Ramos (cell line): ENCODE data around the gene NUDT16.
"Not testable (repeated sequence)": the region's sequence is repeated elsewhere in the genome, so short reads cannot be mapped to it uniquely, and the experiment has no call there.

Experiments used
- in situ Hi-C: fragments of 300-500 bp; cut with MboI; formaldehyde crosslinking; loops from one replicate; pipeline ENCODE4 v1.14.3; 2022; ENCODE audit warnings: low sequenced_read_pairs; ENCODE audit not compliant: unreplicated experiment

The NUDT16 gene

GRCh38 chr3:131380821-131381444 lies 641 bp upstream of the NUDT16 start:
- in situ Hi-C loops = not testable (repeated sequence)

GRCh38 chr3:131386429-131387165 lies 5.0 kb downstream of the NUDT16 start:
- in situ Hi-C loops = no loop called here

- in situ Hi-C loops = no loop called here
Observed at GRCh38 chr3:131387796-131388489, 6.4 kb downstream of the NUDT16 start.

DNA sequence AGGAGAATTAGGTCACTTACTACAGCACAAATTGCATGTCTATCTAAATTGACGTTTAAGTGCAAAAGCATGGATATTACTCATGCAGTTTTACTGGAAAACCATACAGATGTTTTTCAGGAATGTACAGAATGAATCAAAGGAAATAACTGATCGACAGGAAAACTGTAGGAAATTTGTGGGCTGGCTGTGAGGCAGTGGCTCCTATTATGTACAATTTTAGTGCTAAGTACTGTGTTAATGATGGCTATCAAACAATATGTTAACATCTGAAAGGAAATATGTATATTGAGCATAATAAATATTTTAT lies 6.9 kb downstream of the NUDT16 start:
- in situ Hi-C loops = no loop called here

DNA sequence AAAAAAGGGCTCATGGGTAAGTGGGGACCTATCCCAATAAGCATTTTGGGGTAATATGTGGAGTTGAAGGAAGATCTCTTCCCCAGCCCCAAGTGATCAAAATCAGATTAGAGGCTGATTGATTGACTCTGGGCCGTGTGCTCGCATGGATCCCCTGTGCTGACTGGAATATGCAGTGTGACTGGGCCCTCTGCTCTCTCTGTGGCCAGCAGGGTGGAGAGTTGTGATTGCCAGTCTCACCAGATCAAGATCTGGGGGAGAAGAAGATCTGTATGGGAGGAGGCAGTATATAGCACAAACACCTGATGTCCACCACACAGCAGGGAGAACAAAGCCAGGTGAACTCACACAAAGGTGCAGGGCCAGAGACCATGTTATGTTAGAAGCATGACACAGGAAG lies 8.8 kb downstream of the NUDT16 start:
- in situ Hi-C loops = no loop called here

- in situ Hi-C loops = no loop called here
Observed at GRCh38 chr3:131393051-131393450, 11.5 kb downstream of the NUDT16 start.

DNA sequence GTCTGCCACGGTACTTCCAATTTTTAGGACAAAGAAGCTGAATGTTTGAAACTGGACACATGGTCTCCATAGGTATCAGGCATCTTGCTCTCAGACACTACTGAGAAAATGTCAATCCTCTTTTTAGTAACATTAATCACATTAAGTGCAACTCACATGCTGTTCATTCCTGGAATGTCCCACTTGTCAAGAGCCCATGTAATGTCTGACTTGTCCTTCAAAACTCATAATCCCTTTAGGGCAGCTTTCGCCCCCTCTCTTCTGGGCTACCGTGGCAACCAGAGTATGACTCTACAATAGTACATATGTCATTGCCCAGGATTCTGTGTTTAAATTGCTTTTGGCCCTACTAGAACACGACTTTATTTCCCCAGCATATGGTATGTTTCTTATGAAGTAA lies 12.3 kb downstream of the NUDT16 start:
- in situ Hi-C loops = no loop called here

DNA sequence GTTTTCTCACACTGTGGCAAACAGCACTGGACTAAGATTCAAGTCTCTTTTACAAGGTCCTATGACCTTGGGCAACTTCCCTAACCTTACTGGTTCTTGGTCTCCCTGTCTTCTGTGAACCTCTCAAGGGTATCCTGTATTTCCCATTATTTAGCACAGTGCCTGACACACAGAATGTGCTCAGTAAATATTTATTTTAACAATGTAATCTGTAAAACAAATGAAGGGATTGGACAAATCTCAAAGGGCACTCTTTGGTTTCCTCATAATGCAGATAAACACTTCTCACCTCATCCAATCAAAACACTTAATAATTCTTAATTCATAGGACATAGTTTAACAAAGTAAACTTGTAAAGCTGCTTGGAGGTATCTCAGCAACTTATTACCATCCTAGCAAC lies 12.8 kb downstream of the NUDT16 start:
- in situ Hi-C loops = no loop called here

DNA sequence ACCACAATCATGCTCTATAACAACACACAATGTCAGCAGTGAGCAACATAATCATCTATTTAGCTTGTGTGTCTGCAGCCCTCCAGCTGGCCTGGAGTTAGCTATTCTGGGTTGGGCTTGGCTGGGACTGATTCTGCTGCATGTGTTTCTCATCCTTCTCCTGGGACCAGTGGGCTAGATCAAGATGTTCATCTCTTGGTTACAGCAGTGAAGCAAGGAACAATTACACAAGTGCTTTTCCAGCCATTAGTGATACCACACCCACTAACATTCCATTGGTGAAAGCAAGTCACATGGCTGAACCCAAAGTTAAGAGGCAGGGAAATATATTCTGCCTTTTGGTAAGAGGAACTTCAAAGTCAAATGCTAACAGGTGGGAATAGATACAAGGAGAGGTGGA lies 14.6 kb downstream of the NUDT16 start:
- in situ Hi-C loops = no loop called here

DNA sequence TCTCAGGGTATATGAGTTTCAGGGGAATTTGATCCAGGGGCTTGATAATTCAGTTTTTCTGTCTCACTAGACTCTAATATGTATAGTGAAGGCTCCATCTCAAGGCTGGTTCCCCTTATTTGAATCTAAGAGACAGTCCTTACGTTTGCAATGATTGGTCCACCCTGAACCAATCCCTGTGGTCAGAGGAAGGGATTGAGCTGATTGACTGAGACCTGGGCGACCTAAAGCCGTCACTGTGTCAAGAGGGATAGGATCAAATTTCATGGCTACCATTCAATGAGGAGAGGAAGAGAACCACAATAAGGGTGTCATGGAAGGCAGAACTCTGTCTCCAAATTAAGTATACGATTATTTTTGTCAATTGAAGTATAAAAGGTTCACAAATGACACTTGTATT lies 16.3 kb downstream of the NUDT16 start:
- in situ Hi-C loops = no loop called here

GRCh38 chr3:131401978-131402377 lies 20.4 kb downstream of the NUDT16 start:
- in situ Hi-C loops = no loop called here

GRCh38 chr3:131402391-131403039 lies 20.9 kb downstream of the NUDT16 start:
- in situ Hi-C loops = no loop called here

DNA sequence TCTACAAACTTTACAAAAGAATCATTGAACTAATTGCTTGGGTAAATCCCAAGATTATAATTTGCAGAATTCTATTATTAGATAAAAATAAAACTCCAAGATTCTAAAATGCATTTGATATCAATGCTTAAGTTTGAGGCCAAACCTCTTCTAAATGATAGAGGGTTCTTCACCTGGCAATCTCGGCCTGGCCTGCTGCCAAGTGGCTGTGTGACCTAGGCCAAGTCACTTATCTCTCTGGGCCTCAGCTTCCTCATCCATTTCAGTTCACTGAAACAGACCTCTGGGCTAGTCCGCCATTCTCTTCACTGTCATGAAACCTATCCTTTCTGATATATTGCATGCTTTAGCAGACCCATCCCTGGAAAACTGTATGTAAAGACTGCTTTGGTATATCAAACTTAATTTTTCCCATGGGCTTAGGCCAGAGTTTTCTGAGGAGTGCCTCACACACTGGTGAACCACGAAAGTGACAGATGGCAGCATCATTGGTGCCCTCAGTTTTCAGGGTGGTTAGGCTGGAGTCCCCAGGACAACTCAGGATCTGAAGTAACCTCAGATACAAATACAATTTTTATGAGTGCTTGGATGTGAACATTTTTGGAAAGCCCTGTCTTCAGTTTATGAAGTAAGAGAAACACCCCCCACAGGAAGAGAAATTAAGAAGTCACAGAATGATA lies 21.8 kb downstream of the NUDT16 start:
- in situ Hi-C loops = no loop called here

GRCh38 chr3:131405411-131405810 lies 23.8 kb downstream of the NUDT16 start:
- in situ Hi-C loops = no loop called here

DNA sequence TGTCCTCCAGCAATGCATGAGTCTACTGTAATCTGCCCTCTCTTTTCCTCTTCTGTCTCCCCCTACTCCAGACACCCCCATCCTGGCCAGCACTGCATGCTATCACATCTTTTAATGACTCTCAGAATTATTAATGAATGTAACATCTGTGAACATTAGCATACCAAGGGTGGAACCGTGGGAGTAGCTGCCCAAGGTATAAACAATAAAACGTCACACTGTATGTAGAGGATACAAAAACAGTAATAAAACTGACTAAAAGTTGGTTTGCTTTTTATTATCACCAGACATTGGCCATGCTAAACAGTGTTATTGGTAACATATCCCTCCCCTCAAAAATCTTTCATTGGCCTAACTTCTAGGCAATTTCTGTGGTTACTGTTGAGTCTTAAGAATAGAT lies 24.7 kb downstream of the NUDT16 start:
- in situ Hi-C loops = no loop called here

DNA sequence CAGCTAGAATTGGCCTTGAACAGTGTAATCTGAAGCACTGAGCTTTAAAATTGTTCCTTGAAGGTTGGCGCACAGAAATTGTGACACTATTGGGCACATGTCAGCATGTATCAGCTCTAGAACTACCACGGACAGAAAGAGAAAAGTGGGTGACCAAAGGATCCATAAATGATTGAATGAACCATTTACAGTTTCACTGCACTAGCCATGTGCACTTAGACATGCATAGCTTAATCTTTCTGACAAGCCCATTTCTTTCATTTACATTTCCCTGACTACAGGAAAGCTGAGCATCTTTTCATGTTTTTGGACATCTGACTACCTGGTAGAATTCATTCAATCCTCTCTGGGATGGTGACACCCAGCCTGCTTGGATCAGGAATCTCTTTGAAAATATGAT lies 36.2 kb downstream of the NUDT16 start:
- in situ Hi-C loops = no loop called here

GRCh38 chr3:131421301-131421700 lies 39.7 kb downstream of the NUDT16 start:
- in situ Hi-C loops = no loop called here

- in situ Hi-C loops = no loop called here
Observed at GRCh38 chr3:131421957-131422498, 40.5 kb downstream of the NUDT16 start.

- in situ Hi-C loops = no loop called here
Observed at GRCh38 chr3:131427226-131427625, 45.7 kb downstream of the NUDT16 start.

DNA sequence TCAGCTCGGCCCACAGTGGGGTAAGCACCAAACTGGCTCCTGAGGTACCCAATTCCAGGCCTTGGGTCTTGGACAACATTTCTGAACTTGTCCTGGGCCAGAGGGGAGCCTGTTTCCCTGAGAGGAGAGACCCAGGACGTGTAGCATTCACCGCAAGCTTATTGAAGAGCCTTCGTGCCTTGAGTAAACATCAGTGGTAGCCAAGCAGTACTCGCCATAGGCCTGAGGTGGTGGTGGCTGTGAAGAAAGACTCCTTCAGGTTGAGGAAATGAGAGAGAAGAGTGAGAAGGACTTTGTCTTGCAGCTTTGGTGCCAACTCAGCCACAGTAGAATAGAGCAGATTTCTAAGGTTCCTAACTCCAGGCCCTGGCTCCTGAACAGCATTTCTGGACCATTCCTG lies 50.2 kb downstream of the NUDT16 start:
- in situ Hi-C loops = no loop called here
